HG02759 (cell line): ENCODE results near the gene SHKBP1.

Experiments
- ATAC-seq: cut with Tn5 transposase; IDR thresholded peaks from one replicate; pipeline ENCODE4 v1.9.1; 2021; ENCODE audit warnings: mild to moderate bottlenecking, moderate library complexity; ENCODE audit not compliant: unreplicated experiment

SHKBP1 gene

GRCh38 chr19:40600570-40601133, 24.0 kb downstream of the SHKBP1 start:
- no peak for ATAC-seq

DNA sequence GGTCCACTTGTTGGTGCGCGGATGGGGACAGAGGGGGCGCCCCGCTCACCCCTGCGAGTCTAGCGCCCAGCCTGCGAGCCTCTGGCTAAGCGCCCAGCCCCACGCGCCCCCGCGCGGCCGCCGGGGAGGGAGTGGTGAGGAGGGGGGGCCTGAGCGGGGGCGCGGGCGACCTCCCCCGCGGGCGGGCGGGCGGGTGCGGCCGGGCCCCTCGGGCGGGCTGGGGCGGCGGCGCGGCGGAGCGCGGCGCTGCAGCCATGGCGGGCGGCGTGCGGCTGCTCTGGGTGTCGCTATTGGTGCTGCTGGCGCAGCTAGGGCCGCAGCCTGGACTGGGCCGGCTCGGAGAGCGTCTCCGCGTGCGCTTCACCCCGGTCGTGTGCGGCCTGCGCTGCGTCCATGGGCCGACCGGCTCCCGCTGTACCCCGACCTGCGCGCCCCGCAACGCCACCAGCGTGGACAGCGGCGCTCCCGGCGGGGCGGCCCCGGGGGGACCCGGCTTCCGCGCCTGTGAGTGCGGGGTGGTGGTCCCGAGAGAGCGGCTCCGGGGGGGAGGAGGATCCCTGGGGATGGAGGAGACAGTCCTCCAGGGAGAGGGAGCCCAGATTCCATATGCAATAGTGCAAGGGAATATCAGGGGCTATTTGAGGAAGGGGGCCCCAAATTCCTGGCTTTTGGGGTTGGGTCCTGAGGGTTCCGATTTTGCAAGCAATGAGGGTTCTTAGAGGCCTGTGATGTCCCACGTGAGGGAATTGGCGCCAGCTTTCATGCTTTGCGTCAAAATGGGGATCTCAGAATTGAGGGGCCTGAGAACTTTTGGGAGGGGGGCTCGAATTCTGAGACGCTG, 24.7 kb downstream of the SHKBP1 start, which contains the start of gene LTBP4:
Gene LTBP4 (plus strand): TSS at position 236 of the 841 bp plus-strand sequence. CDS start 19 bp downstream, at position 255.
- no peak for ATAC-seq

DNA sequence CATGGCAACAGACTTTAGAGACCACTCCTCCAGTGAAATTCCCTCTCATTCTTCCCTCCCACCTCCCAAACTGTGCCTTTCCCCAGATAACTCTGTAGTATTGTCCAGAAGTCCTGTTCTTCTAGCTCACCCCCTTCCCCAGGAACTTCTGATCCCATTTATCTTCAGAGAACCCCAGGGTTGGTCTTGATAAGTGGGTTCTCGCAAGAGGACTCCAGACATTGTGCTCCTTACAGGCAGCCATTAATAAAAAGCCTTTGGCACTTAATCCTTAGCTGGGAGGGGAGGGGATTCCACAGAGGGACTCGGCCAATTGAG, 26.4 kb downstream of the SHKBP1 start:
- ATAC-seq, result no peak

DNA sequence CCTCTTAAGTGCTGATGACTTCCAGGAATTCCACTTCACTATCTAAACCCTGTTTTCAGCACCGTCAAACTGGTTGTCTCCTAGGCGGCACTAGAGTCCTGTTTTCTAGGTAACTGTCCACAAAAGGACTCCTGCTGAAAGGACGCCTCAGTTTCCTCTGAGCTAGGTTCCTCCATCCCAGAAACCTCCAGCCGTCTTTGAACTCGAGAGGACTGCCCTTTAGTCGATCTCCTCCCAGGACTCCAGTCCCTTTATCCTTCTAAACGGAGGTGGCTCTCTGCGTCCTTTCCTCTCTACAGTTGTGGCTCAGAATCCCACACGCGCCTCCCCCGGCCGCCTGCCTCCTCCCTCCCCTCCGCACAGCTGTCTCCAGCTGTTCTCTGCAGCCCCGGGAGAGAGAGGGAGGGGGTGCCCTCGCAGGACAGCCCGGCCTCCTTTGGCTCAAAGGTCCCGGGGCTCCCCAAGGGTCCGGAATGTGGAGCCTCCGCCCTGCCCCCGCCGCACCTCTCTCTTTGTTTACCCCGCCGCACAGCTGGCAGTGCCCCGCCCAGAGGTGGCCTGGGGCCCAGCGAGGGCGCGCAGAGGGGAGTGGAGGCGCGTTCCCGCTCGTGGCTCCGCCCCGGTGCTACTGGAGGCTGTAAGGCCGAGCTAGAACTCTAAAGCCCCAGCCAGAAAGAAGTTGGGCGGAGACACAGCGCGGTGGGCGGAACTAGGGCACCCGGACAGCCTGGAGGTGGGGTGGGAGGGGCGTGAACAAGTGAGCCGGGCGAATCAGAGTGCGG, 26.9 kb downstream of the SHKBP1 start:
- peak; percentile 79 for ATAC-seq

GRCh38 chr19:40604171-40604646, 27.5 kb downstream of the SHKBP1 start:
- ATAC-seq, result no peak

GRCh38 chr19:40604647-40605215, 28.1 kb downstream of the SHKBP1 start:
- ATAC-seq, result no peak

- ATAC-seq, result peak; percentile 21
Observed at GRCh38 chr19:40605216-40605971, 28.7 kb downstream of the SHKBP1 start.

DNA sequence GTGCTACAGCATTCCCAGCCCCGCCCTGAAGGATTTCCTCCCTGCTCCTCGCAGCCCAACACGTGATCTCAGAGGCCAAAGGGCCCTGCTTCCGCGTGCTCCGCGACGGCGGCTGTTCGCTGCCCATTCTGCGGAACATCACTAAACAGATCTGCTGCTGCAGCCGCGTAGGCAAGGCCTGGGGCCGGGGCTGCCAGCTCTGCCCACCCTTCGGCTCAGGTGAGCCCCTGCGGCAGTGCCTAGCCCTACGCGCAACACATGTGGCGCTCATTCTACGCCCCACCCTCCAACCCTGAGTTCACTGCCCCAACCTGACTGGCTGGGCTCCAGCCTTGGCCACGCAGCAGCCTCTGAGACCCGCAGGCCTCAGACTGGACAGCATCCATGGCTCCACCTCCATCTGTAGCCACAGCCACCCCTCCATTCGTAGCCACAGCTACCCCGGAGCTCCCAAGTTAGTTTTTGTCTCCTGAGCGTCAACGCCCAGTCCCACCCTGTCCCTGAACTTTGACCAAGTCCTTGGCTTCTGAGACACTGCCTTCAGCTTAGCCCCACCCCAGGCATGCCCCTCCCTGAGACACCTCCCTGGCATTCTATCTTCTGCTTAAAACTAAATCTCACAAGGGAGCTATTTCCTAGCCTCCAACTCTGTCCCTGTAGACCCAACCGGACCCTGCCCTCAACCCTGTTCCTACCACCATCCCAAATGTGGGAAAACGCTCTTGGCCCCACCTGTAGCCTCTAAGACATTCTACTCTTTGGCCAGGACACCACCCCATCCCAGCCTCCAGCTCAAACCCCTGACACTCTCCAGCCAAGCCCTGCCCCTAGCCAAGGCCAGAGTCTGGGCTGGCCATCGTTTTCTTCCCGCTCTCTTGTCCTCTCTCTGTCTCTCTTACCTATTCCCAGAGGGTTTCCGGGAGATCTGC, 30.9 kb downstream of the SHKBP1 start:
- ATAC-seq, result no peak

DNA sequence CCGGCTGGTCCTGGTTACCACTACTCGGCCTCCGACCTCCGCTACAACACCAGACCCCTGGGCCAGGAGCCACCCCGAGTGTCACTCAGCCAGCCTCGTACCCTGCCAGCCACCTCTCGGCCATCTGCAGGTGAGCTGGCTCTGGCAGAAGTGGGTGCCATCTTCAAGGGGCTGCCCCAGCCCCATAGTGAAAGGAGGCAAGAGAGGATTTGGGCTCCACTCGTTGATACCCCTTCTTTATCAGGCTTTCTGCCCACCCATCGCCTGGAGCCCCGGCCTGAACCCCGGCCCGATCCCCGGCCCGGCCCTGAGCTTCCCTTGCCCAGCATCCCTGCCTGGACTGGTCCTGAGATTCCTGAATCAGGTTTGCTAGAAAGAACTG, 31.6 kb downstream of the SHKBP1 start:
- ATAC-seq, result no peak

- ATAC-seq, result no peak
Observed at GRCh38 chr19:40608957-40609356, 32.3 kb downstream of the SHKBP1 start.

- peak; percentile 56 for ATAC-seq
Observed at GRCh38 chr19:40609561-40610395, 33.1 kb downstream of the SHKBP1 start.

DNA sequence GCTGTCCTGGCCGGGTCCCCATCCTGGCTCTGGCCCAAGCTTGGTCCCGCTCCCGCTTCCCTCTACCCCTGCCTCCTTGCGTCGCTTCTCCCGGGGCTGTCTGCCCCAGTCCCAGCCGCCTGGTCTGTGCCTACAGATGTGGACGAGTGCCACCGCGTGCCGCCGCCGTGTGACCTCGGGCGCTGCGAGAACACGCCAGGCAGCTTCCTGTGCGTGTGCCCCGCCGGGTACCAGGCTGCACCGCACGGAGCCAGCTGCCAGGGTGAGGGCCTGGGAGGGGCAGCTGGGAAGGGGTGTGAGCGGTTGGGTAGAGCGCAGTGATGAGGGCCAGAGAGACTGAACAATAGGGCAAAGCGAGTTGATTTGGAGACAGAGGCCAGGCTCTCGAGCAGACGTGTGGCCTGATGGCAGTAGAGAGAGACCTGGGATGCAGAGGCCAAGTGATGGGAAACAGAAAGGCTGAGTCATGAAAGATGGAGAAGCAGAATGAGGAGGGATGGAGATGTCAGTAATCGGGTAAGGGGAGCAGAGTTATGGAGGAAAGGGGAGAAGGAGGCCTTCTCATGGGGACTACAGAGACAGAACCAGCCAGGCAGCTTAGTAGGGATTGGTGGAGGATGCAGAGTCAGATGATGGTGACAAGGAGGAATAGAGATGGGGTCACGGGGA, 33.9 kb downstream of the SHKBP1 start:
- no peak for ATAC-seq

DNA sequence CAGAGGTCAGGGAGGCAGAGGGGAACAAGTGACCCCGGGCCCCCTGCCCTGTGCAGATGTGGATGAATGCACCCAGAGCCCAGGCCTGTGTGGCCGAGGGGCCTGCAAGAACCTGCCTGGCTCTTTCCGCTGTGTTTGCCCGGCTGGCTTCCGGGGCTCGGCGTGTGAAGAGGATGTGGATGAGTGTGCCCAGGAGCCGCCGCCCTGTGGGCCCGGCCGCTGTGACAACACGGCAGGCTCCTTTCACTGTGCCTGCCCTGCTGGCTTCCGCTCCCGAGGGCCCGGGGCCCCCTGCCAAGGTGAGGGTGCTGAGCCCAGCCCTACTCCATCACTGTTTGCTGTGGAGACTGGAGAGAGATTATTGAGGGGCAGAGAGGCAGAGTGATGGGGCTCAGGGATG, 34.4 kb downstream of the SHKBP1 start:
- ATAC-seq, result no peak

GRCh38 chr19:40611900-40612698, 35.4 kb downstream of the SHKBP1 start:
- no peak for ATAC-seq

- no peak for ATAC-seq
Observed at GRCh38 chr19:40612831-40613689, 36.4 kb downstream of the SHKBP1 start.
